Measurements from ENCODE around the gene PIN1. TPM values are rescaled to one million over a fixed set of nuclear protein-coding genes. Genes with fewer than 3 reads are reported as not detected.

The PIN1 gene
- total and polyA plus RNA-seq, 2 of the 8 experiments (the other 6 are each of a cell fraction or from before 2014, with no cell fraction given), result 78.3 to 90.8 TPM

- no peak for TF ChIP-seq CHD7 (IDR thresholded peaks at IDR 0.05; ENCODE audit: insufficient replicate concordance, low read length)
- TF ChIP-seq CHD1 (IDR thresholded peaks at IDR 0.05; ENCODE audit: low read depth, low read length), result no peak
- no peak for TF ChIP-seq HDAC6 (IDR thresholded peaks at IDR 0.05; ENCODE audit: low read depth, low read length)
- no peak for TF ChIP-seq CBX8 (IDR thresholded peaks at IDR 0.05; ENCODE audit: borderline replicate concordance, low read depth, low read length)
- no peak for TF ChIP-seq EP300 (IDR thresholded peaks at IDR 0.05; ENCODE audit: borderline replicate concordance in 1 of 2, low read depth in 2 of 2, low read length in 2 of 2)
- no peak for TF ChIP-seq TEAD4 (IDR thresholded peaks at IDR 0.05; ENCODE audit: low read depth, low read length)
These were observed 6.5 kb upstream of the PIN1 start (continued) for GRCh38 chr19:9828551-9829063.
